Measurements from ENCODE around the gene DIRAS2.
"Not testable (repeated sequence)": the region's sequence is repeated elsewhere in the genome, so short reads cannot be mapped to it uniquely, and the experiment has no call there.

DIRAS2 gene, protein sequence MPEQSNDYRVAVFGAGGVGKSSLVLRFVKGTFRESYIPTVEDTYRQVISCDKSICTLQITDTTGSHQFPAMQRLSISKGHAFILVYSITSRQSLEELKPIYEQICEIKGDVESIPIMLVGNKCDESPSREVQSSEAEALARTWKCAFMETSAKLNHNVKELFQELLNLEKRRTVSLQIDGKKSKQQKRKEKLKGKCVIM

GRCh38 chr9:90642570-90643539, at the start of gene DIRAS2:
TSS of gene DIRAS2 (minus strand) at chr9:90642824. CDS start at chr9:90613827, 28,997 bp downstream.
- DNase-seq: peak; percentile 56

- no peak for DNase-seq
These were observed 42.1 kb upstream of the DIRAS2 start for GRCh38 chr9:90684736-90685135.

GRCh38 chr9:90684106-90684505, 41.5 kb upstream of the DIRAS2 start:
- no peak for DNase-seq

GRCh38 chr9:90680534-90680933, 37.9 kb upstream of the DIRAS2 start:
- DNase-seq: no peak

DNA sequence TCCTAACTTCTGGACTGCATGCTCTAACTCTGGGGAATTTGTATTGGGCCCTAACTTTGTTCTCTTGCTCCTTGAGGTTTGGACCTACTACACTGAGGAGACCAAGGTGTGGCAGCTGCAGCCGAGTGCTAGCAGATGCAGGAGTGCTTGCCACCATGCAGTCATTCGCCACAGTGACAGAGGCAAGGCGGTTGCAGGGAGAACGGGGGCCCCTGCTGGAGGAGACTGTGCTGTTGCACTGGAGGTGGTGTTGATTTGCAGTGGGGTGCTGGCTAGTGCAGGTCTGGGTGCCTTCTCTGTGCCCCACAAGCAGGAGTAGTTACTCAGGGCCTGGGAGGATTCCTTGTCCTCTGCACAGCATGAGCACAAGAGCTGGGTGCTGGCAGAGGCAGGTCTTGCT, 22.4 kb upstream of the DIRAS2 start:
- DNase-seq: no peak

GRCh38 chr9:90659650-90660364, 17.2 kb upstream of the DIRAS2 start:
- no peak for DNase-seq

GRCh38 chr9:90658783-90659182, 16.2 kb upstream of the DIRAS2 start:
- no peak for DNase-seq

DNA sequence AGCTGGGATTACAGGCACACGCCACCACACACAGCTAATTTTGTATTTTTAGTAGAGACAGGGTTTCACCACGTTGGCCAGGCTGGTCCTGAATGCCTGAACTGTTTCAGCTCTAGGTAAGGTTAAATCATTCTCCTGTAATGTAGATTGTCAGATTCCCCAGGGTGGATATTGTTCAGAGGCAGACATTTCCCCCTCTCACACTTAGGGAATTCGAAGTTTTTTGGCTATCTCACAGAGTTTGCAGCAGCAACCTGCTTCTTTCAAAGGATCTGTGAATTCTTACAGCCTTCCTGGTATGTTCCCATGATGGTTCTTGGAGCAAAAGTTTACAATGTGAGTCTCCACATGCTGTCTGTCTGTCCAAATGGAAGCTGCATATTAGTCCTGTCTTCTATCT, 15.6 kb upstream of the DIRAS2 start:
- no peak for DNase-seq

- not testable (repeated sequence) for DNase-seq
These were observed 14.3 kb upstream of the DIRAS2 start for GRCh38 chr9:90656876-90657275.

GRCh38 chr9:90651246-90651645, 8.6 kb upstream of the DIRAS2 start:
- no peak for DNase-seq

DNA sequence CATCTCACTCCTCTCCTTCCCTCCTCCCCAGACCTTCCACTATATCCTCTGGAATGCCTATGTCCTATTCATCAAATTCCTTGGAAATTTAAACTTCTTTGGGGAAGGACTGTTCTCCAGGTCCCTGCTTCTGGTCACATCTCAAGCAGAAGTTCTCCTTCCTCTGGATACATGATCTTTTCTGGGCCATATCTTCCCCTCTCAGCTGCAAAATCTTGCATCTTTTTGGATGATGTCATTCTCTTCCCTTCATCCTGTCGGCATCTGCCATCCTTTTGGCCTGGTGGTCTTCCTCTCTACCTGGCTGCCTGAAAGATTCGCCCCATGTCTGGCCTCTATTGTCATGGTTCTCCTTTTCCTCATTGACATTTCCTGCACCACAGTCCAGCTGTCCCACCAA, 5.2 kb upstream of the DIRAS2 start:
- DNase-seq: no peak

- no peak for DNase-seq
These were observed 3.1 kb upstream of the DIRAS2 start for GRCh38 chr9:90645721-90646120.

GRCh38 chr9:90641884-90642487, 638 bp downstream of the DIRAS2 start:
- no peak for DNase-seq

GRCh38 chr9:90641086-90641485, 1.5 kb downstream of the DIRAS2 start:
- DNase-seq: no peak

GRCh38 chr9:90640361-90640760, 2.3 kb downstream of the DIRAS2 start:
- no peak for DNase-seq

GRCh38 chr9:90637626-90638025, 5.0 kb downstream of the DIRAS2 start:
- peak; percentile 13 for DNase-seq

DNA sequence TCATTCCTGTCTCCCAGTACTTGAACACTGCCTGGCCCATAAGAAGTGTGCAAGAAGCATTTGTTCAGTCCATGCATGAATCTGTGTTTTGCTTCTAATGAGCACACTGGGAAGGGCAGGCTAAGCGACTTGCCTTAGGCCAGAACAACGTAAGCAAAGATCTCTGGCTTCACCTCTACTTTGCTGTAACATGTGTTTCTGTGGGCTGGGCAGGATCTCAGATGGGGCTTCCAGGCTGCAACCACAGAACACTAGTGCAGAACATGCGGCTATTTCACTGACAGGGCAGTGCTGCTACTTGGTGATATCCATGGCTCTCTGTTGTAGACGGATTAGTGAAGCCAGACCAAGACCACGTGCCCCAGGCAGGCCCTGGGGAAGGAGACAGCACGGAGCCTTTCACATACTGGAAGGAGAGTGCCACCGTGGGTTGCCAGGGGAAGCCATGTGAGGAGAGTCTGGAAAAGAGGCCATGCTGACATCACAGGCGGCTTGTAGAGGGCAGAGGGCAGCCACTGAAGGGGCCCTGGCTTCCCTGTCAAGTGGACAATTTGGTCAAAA, 9.9 kb downstream of the DIRAS2 start:
- no peak for DNase-seq

- no peak for DNase-seq
These were observed 10.7 kb downstream of the DIRAS2 start for GRCh38 chr9:90631964-90632363.

GRCh38 chr9:90629991-90630390, 12.6 kb downstream of the DIRAS2 start:
- DNase-seq: no peak

DNA sequence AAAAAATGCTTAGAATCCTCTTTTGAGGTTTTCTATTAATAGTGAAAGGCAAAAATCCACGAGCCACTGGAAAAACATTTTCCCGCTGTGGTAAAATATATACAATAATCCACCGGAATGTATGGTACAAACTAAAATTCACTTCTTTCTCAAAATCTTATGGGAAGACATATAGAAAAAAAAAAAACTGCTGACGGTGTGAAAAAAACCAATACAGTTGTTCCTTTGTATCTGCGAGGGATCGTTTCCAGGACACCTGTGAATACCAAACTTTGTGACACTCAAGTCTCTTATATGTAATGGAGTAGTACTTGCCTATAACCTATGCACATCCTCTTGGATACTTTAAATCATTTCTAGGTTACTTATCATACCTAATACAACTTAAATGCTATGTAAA, 13.3 kb downstream of the DIRAS2 start:
- DNase-seq: no peak

- DNase-seq: no peak
These were observed 25.8 kb downstream of the DIRAS2 start for GRCh38 chr9:90616806-90617205.

GRCh38 chr9:90613502-90613901, 29.1 kb downstream of the DIRAS2 start:
- DNase-seq: no peak

DNA sequence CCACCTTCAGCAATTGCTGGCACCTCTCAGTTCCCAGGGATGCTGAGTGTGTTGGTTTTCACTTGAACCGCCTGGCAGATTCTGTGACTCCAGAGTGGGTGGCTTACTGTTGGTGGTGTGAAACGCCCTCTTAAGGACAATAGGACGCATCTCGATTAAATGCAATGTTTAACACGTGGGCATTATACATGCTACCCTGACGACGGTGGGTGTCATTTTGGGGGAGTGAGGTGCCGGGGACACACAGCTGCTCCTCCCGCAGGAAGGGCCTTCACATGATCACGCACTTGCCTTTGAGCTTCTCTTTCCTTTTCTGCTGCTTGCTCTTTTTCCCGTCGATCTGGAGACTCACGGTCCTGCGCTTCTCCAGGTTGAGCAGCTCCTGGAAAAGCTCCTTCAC, 29.7 kb downstream of the DIRAS2 start:
- DNase-seq: no peak
